ENCODE results near the gene ADAMTS19. TPM values are rescaled to one million over a fixed set of nuclear protein-coding genes. Genes with fewer than 3 reads are reported as not detected.
A peak's percentile ranks its signal among the peaks of the same experiment; 100 is the strongest.

Gene ADAMTS19
- total RNA-seq, 2 experiments from 2014 or later = not detected

- H4K20me1 ChIP-seq (ENCODE audit: insufficient read depth, low read length) = no peaks in the 10 kb centered on the region
- no peaks in the 10 kb centered on the region for H3K9me3 ChIP-seq (ENCODE audit: low read length)
- no peak overlapping the region for H2AFZ ChIP-seq (ENCODE audit: low read length)
- no peaks in the 10 kb centered on the region for H3K79me2 ChIP-seq (ENCODE audit: insufficient read depth, low read depth, low read length)
- H3K4me3 ChIP-seq (ENCODE audit: low read depth, low read length, poor library complexity, severe bottlenecking) = no peak overlapping the region
- ChIA-PET CTCF (ENCODE audit: unreplicated experiment) (no interaction called here), POLR2A (no interaction called here)
- no peaks in the 10 kb centered on the region for H3K4me1 ChIP-seq (ENCODE audit: insufficient read depth, low read length, poor library complexity, severe bottlenecking)
- no peak overlapping the region for H3K27ac ChIP-seq (ENCODE audit: low read depth, low read length, poor library complexity, severe bottlenecking)
- H3K9me2 ChIP-seq (ENCODE audit: insufficient read depth, low read length) = no peaks in the 10 kb centered on the region
- TF ChIP-seq CTCF (conservative IDR thresholded peaks at IDR 0.05; ENCODE audit: low read length) (no peak), EZH2phosphoT487 (IDR thresholded peaks at IDR 0.05; ENCODE audit: borderline replicate concordance, low read depth, low read length) (no peak)
- H3K4me2 ChIP-seq (ENCODE audit: low read length) = no peak overlapping the region
- intact Hi-C loops (cut with micrococcal nuclease; ENCODE audit: unreplicated experiment) = no loop called here
- BruUV-seq (replicated peaks) = no TSS peak
- H3K36me3 ChIP-seq (ENCODE audit: insufficient read depth, low read length) = no peaks in the 10 kb centered on the region
- no peak for DNase-seq (ENCODE audit: low spot score)
Measured at GRCh38 chr5:129541051-129541450, 81.0 kb downstream of the ADAMTS19 start.

- POLR2A ChIA-PET = no interaction called here
- H3K4me3 ChIP-seq (ENCODE audit: low read depth, low read length, poor library complexity, severe bottlenecking) = no peak overlapping the region
- H3K27ac ChIP-seq (ENCODE audit: low read depth, low read length, poor library complexity, severe bottlenecking) = no peak overlapping the region
- no peaks in the 10 kb centered on the region for H3K9me3 ChIP-seq (ENCODE audit: low read length)
- H3K9me2 ChIP-seq (ENCODE audit: insufficient read depth, low read length) = no peaks in the 10 kb centered on the region
- H3K4me1 ChIP-seq (ENCODE audit: insufficient read depth, low read length, poor library complexity, severe bottlenecking) = no peaks in the 10 kb centered on the region
- H4K20me1 ChIP-seq (ENCODE audit: insufficient read depth, low read length) = no peaks in the 10 kb centered on the region
- no peak overlapping the region for H2AFZ ChIP-seq (ENCODE audit: low read length)
- H3K4me2 ChIP-seq (ENCODE audit: low read length) = no peak overlapping the region
- intact Hi-C loops (cut with micrococcal nuclease; ENCODE audit: unreplicated experiment) = no loop called here
- H3K36me3 ChIP-seq (ENCODE audit: insufficient read depth, low read length) = no peaks in the 10 kb centered on the region
- TF ChIP-seq EZH2phosphoT487 (IDR thresholded peaks at IDR 0.05; ENCODE audit: borderline replicate concordance, low read depth, low read length) (no peak), CTCF (conservative IDR thresholded peaks at IDR 0.05; ENCODE audit: low read length) (peak; percentile 70)
- CTCF ChIA-PET (ENCODE audit: unreplicated experiment) = no interaction called here
- BruUV-seq (replicated peaks) = no TSS peak
- H3K79me2 ChIP-seq (ENCODE audit: insufficient read depth, low read depth, low read length) = no peaks in the 10 kb centered on the region
- DNase-seq (ENCODE audit: low spot score) = peak; percentile 16
Measured at GRCh38 chr5:129541648-129542251, 81.7 kb downstream of the ADAMTS19 start.

- TF ChIP-seq CTCF (conservative IDR thresholded peaks at IDR 0.05; ENCODE audit: low read length) (no peak), EZH2phosphoT487 (IDR thresholded peaks at IDR 0.05; ENCODE audit: borderline replicate concordance, low read depth, low read length) (no peak)
- no peak overlapping the region for H3K27ac ChIP-seq (ENCODE audit: low read depth, low read length, poor library complexity, severe bottlenecking)
- no peak overlapping the region for H2AFZ ChIP-seq (ENCODE audit: low read length)
- intact Hi-C loops (cut with micrococcal nuclease; ENCODE audit: unreplicated experiment) = no loop called here
- H3K4me1 ChIP-seq (ENCODE audit: insufficient read depth, low read length, poor library complexity, severe bottlenecking) = no peaks in the 10 kb centered on the region
- ChIA-PET CTCF (ENCODE audit: unreplicated experiment) (no interaction called here), POLR2A (no interaction called here)
- no peaks in the 10 kb centered on the region for H3K79me2 ChIP-seq (ENCODE audit: insufficient read depth, low read depth, low read length)
- H3K9me2 ChIP-seq (ENCODE audit: insufficient read depth, low read length) = no peaks in the 10 kb centered on the region
- H3K36me3 ChIP-seq (ENCODE audit: insufficient read depth, low read length) = no peaks in the 10 kb centered on the region
- H3K4me3 ChIP-seq (ENCODE audit: low read depth, low read length, poor library complexity, severe bottlenecking) = no peak overlapping the region
- no peaks in the 10 kb centered on the region for H3K9me3 ChIP-seq (ENCODE audit: low read length)
- no peak for DNase-seq (ENCODE audit: low spot score)
- H4K20me1 ChIP-seq (ENCODE audit: insufficient read depth, low read length) = no peaks in the 10 kb centered on the region
- no peak overlapping the region for H3K4me2 ChIP-seq (ENCODE audit: low read length)
- no TSS peak for BruUV-seq (replicated peaks)
Measured at GRCh38 chr5:129547137-129547536, 87.0 kb downstream of the ADAMTS19 start.
